ENCODE measurements around the gene MLEC.

The MLEC gene

DNA sequence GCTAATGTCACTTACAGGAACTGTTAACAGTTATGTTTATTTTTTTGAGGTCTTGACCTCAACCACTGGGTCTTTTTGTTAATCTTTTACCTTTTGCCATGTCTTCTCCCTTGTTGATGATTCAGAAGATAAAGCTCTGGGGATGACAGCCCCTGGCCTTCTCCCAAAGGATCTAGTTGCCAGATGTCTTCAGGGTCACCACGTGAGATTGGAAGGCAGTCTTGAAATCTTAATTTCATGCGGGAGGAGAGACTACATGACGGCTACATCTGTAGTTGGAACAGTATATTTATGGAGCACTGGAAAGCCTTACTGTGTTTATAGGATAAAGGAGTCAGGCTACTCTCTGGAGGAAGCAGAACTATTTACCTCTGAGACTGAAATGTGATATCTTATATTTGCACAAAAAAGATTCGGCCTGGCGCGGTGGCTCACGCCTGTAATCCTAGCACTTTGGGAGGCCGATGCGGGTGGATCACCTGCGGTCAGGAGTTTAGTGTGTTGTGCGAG, 5.6 kb downstream of the MLEC start:
- DNase-seq (ENCODE audit: low read depth): no peak

DNA sequence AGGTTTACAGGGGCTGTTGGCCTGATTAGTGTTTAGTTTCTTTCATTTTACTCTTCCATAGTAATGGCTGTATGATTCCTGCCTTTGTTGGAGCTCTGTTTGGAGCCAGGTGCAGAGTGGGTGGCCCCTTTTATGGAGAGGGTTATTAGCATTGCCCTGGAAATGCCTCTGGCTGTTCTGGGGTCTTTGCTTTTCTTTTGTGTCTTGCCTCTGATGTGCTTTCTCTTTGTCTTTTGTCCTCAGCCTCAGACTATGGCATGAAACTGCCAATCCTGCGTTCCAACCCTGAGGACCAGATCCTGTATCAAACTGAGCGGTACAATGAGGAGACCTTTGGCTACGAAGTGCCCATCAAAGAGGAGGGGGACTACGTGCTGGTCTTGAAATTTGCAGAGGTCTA, 6.9 kb downstream of the MLEC start:
- no peak for DNase-seq (ENCODE audit: low read depth)

DNA sequence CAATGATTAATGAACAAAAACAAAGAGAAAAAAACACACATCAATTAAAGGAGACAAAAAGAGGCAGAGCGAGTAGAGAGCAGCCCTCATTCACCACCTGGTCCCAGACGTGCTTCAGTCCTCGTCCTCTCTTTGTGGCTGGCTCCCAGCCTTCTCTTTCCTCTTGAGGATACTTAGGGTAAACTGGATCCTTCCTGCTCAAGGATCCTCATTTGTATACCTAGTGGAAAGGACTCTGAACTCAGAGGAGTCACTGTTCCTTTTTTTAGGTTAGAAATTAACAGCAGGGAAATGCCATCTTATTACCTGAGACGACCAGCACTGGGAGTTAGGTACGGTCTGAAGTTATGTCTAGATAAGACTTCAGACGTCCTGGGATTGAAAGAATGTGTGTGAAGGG, 9.7 kb downstream of the MLEC start:
- DNase-seq (ENCODE audit: low read depth): no peak

DNA sequence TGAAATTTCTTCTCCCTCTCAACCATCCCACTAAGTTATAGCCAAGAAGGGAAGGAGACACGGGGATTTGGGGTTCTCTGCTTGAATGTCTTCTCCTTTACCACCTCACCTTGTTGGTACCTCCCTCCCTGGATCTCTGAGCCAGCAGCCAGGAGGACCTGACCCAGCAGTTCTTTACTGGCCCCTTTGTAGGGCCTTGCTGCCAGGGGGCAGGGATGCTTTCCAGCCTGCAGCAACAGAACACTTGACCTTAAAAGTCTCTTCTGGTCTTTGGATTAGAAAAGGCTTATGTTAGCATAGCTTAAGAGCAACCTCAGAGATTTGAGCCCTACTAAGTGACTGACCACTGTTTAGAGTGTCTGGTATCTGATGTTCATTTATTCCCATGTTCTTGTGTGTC, 10.4 kb downstream of the MLEC start:
- DNase-seq (ENCODE audit: low read depth): no peak

DNA sequence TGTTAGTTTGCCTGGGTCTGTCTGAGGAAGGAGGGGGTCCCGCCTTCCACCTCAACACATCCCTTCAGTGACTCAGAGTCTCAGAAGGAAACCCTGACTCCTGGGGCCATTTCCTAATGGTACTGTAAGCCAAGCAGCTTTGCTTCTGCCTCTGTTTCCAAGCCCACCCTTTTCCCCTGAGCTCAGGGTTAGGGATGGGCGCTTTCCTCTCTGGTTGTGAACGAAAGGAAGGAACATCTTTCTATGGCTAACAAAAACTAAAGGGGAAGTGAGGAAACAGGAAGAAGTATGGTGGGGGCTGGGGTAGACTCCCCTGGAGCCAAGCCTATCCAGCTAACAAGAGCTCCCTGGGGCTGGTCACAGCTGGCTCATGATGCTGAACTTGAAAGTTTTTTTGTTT, 11.7 kb downstream of the MLEC start:
- no peak for DNase-seq (ENCODE audit: low read depth)

DNA sequence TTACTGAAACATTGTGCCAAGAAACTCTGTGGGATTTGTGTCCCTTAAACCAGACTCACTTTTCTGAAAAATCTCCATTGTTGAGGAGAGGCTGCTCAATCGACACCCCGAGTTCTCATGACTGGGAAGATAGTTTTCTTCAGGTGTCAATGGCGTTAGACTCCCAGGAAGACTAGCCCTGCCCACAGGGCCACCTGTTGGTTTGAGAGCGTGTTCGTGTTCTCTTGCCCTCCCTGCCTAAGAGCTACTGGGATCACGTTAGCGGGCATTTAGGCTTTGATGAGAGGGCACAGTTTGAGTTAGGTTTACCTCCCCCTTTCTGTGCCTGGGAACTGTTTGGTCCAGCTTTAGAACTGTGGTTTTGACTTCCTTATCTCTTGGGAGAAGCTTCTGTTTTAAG, 12.6 kb downstream of the MLEC start:
- no peak for DNase-seq (ENCODE audit: low read depth)

DNA sequence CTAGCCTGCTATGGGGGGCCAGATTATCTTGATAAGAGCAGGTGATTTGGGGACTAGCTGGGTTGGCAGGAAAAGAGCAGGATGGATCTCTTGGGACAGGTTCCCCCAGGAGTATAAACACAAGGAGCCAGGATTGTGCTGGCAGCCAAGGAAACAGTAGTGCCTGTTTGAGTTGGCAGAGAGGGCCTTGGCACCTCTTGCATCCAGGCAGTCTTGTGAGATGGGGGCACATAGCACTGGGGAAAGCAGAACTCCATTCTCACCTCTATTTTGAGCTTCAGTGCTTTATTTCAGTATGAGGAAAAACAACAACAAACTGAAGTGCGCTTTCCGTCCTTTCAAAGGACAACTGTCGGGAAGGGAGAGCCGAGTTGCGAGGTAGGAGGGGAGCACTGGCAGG, 13.9 kb downstream of the MLEC start:
- no peak for DNase-seq (ENCODE audit: low read depth)

DNA sequence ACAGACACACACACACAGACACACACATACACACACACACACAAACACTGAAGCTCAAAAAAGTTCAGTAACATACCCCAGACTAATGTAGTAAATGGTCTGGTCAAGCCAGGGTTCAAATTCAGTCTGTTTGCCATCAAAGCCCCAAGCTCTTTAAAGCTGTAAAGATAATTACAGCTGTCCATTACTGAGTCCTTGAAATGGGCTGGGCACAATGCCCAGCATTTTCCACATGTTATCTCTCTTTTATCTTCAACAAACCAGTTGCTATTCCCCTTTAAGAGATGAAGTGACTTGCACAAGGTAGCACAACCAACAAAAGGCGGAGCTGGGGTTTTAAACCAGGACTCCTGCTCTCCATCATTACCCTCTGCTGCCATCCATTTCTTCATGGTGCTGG, 15.7 kb downstream of the MLEC start:
- no peak for DNase-seq (ENCODE audit: low read depth)

DNA sequence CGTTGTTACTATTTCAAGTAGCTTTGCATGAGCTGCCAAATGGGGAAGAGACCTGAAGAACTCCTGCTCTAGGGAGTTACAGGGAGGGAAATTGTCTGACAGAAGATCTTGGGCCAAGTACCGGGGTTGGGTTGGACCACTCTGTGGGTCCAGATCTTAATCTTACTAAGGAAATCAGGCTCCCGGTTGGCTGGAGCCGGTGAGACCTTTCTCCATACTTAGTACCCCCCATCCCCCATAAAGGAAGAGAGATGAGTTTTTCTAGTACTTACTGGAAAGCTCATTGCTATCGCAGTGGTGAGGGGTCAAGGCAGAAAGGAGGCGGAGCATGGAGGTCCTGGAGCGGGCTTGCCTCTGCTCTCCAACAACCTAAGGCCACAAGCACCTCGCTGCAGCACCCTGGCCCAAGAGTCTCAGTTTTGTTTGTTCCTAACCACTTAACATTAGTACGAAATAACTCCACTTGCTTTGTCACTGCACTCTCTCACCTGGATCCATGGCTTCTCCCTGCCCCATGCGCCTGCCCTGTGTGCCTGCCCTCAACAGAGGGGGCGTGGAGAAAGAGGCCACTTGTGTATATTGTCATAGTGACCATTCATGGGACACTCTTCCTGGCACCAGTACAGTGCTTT, 16.5 kb downstream of the MLEC start:
- no peak for DNase-seq (ENCODE audit: low read depth)

DNA sequence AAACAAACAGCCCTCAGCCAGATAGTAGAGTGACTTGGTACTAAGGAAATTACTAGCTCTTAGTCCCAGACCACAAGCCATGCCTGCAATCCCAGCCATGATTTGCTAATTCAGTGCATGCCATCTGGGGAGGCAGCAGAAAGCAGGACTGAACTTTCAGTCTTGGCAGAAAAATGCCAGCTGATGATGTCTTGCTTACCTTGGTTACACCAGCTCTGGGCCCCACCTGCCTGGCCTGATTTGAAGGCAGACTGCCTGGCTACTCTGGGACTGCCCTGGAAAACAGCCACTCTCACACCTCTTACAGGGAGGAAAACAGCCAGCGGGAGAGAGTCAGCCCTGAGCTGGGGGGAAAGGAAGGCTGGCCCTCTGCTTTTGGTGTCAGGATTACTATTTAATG, 18.7 kb downstream of the MLEC start:
- no peak for DNase-seq (ENCODE audit: low read depth)

DNA sequence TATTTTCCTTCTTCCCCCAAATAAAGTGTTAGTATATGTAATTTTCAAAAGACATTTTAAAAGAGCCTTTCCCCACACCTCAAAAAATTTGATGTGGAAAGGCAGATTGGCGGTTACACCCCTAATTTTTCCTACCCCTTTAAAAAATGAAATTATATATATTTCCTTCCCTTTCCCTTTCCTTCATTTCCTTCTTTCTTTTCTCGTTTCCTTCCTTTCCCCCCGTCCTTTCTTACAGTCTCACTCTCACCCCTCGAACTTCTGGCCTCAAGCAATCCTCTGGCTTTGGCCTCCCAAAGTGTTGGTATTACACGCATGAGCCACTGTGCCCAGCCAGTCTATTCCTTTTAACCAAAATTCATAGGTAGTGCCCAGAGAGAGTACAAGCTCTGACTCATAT, 19.1 kb downstream of the MLEC start:
- DNase-seq (ENCODE audit: low read depth): no peak

DNA sequence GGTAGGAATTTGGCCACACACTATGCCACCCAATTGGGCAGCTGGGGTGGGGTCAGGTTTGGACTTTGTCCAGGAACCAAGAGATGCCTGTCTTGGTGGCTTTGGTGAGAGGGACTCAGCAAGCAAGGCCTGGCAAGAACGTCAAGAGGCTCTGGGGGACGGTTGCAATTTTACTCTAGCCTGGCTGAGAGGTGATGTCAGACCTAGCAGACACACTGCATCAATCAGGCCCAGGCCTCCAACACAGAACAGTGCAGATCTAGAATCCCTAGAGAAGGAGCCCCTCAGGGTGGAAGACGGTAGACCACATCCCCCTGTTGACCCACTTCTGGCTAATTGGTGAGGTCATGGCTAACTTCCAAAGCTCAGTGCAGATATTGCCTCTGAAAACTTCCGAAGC, 21.7 kb downstream of the MLEC start:
- DNase-seq (ENCODE audit: low read depth): no peak

DNA sequence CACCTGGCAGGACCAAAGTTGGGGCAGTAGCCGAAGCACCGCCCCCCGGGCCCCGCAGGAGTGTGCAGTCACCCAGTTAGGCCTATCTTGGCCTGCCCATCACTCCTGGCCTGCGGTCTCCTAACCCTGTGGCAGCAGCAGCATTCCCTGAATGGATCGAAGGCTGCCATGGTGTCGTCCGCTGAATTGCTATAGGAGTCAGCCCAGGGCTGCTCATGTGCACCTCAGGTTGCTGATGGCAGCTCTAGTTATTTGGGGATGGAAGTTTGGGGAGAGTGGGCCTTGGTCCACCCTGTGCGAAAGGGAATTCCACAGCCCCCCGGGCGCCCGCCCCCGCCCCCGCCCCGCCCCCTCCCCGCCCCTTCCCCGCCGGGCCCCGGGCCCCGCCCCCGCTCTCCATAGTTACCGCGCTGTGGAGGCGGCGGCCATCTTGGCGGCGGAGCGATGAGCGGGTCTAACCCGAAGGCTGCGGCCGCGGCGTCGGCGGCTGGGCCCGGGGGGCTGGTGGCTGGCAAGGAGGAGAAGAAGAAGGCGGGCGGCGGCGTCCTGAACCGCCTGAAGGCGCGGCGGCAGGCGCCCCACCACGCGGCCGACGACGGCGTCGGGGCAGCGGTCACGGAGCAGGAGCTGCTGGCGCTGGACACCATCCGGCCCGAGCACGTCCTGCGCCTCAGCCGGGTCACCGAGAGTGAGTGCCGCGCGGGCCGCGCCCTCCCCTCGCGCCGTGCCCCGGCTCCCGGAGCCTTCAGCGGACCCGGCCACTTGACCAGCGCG, 23.3 kb downstream of the MLEC start, which contains the start of gene UNC119B:
Gene UNC119B (plus strand): TSS at position 428 of the 774 bp plus-strand sequence. CDS start 17 bp downstream, at position 445.
- DNase-seq (ENCODE audit: low read depth): peak; percentile 74

DNA sequence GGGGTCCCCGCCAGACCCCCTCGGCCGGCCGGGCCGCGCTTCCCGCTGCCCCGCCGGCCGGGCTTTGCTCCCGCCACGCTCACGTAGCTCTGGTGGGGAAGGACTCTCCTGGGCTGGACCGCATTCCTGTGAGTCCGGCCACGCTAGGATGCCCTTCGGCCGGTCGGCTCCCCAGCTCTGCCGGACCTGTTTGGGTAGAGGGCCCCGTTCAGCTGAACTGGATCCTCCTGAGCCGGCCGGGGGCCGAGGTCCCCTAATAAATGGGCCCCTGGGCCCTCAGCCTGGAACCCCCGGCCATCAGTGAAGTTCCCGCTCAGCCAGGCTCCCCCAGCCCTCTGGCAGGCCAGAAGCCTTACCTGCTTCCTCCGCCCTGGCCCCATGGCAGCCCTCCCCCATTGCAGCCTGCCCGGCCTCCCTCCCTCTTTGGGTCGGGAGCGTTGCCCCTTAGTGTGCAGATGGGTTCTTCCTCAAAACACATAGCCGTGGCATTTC, 23.9 kb downstream of the MLEC start:
- DNase-seq (ENCODE audit: low read depth): no peak

DNA sequence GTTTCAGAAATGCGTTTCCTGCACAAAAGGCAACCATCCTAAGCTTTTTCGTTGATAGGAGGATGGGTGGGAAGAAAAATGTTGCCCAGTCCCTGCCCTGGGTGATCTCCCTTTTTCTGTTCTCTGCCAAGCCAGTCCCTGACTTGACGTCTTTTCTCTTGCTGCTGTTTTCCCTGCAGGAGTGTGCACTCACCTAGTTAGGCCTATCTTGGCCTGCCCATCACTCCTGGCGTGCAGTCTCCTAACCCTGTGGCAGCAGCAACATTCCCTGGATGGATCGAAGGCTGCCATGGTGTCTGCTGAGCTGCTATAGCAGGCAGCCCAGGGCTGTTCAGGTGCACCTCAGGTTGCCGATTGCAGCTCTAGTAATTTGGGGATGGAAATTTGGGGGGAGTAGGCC, 24.5 kb downstream of the MLEC start:
- no peak for DNase-seq (ENCODE audit: low read depth)

DNA sequence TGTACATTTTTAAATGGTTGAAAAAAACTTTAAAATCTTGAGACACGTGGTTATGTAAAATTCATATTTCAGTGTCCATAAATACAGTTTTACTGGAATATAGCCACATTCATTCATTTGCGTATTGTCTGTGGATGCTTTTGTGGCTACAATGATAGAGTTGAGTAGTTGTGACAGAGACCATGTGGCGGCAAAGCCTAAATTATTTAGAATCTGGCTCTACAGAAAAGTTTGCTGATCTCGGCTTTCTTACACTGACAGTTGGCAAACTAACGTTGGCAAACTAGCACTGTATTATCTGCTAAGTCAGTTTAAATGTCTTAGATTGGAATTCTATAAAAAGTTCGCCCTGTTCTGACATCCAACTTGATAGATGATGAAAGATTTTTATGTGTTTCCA, 25.7 kb downstream of the MLEC start:
- DNase-seq (ENCODE audit: low read depth): no peak

DNA sequence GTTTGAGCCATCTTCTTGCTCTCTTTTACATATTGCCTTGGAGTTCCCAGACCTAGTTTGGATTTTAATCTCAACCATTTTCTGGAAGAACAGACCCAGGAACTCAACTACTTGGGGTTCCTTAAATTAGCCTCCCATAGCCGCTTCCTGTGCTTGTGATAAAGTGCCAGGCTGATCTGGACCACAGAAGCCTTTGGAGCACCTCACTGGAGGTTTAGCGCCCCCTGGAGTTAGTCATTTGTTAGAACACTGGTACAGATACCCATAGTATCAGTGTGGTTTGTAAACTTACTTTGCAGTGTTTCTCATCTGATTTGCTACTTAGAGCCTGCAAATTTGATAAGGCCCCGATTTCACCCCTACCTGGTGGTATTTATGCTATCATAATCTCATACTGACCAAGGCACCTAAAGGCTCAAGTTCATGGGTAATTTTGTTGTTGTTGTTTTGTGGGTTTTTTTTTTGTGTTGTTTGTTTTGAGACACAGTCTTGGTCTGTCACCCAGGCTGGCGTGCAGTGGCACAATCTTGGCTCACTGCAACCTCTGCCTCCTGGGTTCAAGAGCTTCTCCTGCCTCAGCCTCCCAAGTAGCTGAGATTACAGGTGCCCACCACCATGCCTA, 27.0 kb downstream of the MLEC start:
- peak; percentile 61 for DNase-seq (ENCODE audit: low read depth)

DNA sequence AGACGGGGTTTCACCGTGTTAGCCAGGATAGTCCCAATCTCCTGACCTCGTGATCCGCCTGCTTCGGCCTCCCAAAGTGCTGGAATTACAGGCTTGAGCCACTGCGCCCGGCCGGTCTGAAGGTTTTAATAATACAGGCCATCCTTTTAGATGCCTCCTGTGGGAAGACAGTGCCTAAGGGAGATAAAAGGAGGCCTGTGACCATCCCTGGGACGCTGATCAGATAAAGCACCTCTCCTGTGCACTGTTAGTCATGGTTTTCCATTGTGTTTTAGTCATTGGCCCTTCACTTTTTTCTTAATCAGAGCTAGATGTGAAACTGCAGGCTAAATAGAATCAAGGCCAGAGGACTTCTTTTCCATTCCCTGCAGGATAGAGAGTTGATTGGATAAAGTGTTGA, 31.1 kb downstream of the MLEC start:
- DNase-seq (ENCODE audit: low read depth): no peak

DNA sequence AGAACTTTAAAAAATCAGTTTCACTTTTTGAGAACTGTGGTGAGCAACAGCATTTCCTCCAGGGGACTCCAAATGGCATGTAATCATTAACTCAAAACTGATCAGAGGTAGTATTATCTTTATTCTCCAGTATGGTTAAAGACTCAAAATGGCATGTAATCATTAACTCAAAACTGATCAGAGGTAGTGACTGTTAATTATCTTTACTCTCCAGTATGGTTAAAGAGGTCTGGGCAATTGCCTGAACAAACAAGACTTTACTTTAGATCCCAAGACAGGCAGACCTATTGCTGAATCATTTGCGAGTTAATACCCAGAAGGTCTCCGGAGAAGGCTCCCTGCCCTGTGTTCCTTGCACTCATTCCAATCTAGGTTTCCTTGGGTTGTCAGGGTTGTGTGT, 32.1 kb downstream of the MLEC start:
- DNase-seq (ENCODE audit: low read depth): no peak

DNA sequence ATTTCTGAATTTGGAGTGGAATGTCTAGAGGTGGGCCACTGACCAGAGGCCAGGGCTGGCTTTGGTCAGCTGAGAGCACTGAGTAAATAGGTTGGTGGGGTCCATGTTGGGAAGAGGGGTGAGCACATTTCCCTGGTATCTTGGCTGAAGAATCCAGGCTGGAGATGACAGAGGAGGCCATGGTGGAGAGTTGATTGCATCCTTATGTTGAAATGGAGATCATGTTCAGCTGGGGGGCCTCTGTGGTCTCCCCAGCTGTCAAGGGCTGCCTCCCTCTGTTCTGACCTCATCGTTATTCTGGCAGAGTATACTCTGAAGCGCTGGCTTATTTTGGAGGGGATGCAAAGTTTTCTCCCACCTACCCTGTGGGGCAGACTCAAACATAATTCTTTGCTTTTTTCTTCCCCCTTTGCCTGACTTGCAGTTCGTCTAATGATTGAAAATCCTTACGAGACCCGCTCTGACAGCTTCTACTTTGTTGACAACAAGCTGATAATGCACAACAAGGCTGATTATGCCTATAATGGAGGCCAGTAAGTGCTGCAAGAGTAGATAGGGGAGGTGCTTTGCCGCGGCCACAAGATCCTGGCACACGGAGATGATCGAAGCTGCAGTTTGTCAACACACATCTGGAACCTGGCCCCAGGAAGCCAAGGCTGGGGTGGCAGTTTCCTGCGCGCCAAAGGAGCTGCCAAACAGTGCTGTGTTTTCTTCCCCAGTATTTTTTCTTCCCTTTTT, 32.7 kb downstream of the MLEC start:
- no peak for DNase-seq (ENCODE audit: low read depth)

DNA sequence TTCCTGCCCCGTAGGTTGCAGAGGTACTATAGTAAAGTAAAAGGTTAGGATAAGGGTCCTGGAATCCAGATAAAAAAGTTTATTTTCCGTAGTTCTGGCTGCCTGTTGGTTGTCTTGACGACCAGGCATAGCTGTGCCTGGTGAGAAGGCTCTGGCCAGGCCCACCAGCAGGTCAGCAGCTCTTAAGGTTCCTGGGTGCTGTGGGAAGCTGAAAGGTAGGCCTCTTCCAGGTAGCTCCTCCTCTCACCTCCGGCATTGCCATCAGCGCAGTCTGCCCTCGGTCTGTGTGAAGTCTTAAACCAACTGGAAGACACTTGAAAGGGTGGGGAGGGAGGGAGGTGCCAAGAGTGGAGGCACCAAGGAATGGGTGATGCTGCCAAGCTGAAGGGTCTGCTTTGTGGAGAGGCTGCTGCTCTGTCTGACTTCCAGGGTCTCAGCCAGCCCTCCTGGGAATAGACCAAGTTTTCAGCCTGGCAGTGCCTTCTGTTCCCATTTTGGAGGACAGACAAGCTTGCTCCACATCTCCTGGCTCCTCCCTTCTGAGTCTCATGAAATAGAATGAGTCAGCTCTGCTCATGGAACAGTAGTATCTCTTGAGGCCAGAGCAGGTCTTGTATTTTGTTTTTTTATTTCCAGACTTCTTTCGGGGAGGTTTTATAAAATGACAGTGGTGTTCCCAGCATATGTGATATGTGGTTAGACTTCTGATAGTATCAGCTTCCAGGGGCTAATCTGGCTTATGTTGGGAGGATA, 33.5 kb downstream of the MLEC start:
- DNase-seq (ENCODE audit: low read depth): no peak
